Liver (tissue), 9 donors: Measurements from ENCODE around the gene HYAL1. TPM values are rescaled to one million over a fixed set of nuclear protein-coding genes. Genes with fewer than 3 reads are reported as not detected.

ENCODE experiments used
- DNase-seq: peaks from one replicate; pipeline ENCODE4 v3.0.0-alpha.2; 2017; ENCODE audit warnings: low spot score
- H3K27ac ChIP-seq, 2 donors: one replicate each; pipeline ENCODE4 v1.7.0; 2013; ENCODE audit warnings: inconsistent platforms in 2 of 2, low read length in 2 of 2, control low read depth in 1 of 2, low read depth in 1 of 2, mild to moderate bottlenecking in 1 of 2
- H3K27me3 ChIP-seq, 4 donors: one replicate each; pipeline versions ENCODE4 v1.6.1 to v1.7.0; 2013; ENCODE audit warnings: low read length in 3 of 4, inconsistent platforms in 1 of 4, mild to moderate bottlenecking in 1 of 4, moderate library complexity in 1 of 4; ENCODE audit not compliant: control insufficient read depth in 4 of 4, insufficient read depth in 4 of 4
- H3K36me3 ChIP-seq, 4 donors: one replicate each; pipeline versions ENCODE4 v1.6.1 to v1.7.0; 2013; ENCODE audit warnings: low read length in 3 of 4, mild to moderate bottlenecking in 3 of 4, low read depth in 1 of 4, moderate library complexity in 1 of 4; ENCODE audit not compliant: control insufficient read depth in 4 of 4, insufficient read depth in 3 of 4
- H3K4me1 ChIP-seq, 4 donors: one replicate each; pipeline versions ENCODE4 v1.6.1 to v1.7.0; 2013; ENCODE audit warnings: low read length in 3 of 4, mild to moderate bottlenecking in 3 of 4, moderate library complexity in 1 of 4; ENCODE audit not compliant: control insufficient read depth in 4 of 4, insufficient read depth in 4 of 4
- H3K4me3 ChIP-seq, 3 donors: one replicate each; pipeline versions ENCODE4 v1.6.1 to v1.7.0; 2013; ENCODE audit warnings: low read length in 3 of 3, control low read depth in 1 of 3, low read depth in 1 of 3, mild to moderate bottlenecking in 1 of 3
- H3K9ac ChIP-seq, 2 donors: one replicate each; pipeline ENCODE4 v1.7.0; 2013; ENCODE audit warnings: low read length in 2 of 2, mild to moderate bottlenecking in 2 of 2, moderate library complexity in 2 of 2, control low read depth in 1 of 2, low read depth in 1 of 2
- H3K9me3 ChIP-seq, 4 donors: one replicate each; pipeline versions ENCODE4 v1.6.1 to v1.7.0; 2013; ENCODE audit warnings: low read length in 3 of 4; ENCODE audit not compliant: control insufficient read depth in 4 of 4
- CTCF ChIP-seq: fragments of 150-350 bp; IDR thresholded peaks from 2 replicates; pipeline ENCODE4 v1.5.1; 2017; ENCODE audit warnings: improper control_type of control experiment, low read depth, low read length; ENCODE audit not compliant: missing input control
- EGR1 ChIP-seq, 2 donors: IDR thresholded peaks; 2 replicates each; pipeline ENCODE4 v1.6.1; 2016 to 2018; ENCODE audit warnings: antibody characterized with exemption in 2 of 2, low read depth in 2 of 2
- FOXA1 ChIP-seq: IDR thresholded peaks from 2 replicates; pipeline ENCODE4 v1.6.1; 2016; ENCODE audit warnings: antibody characterized with exemption
- GABPA ChIP-seq, 2 donors: IDR thresholded peaks in 1 of 2; conservative IDR thresholded peaks in 1 of 2; 2 replicates each; pipeline ENCODE4 v1.6.1; 2016; ENCODE audit warnings: antibody characterized with exemption in 2 of 2, mild to moderate bottlenecking in 1 of 2, moderate library complexity in 1 of 2
- HNF4A ChIP-seq, 2 donors: conservative IDR thresholded peaks; 2 replicates each; pipeline ENCODE4 v1.6.1; 2016; ENCODE audit warnings: antibody characterized with exemption in 2 of 2, mild to moderate bottlenecking in 2 of 2
- MAX ChIP-seq: IDR thresholded peaks from 2 replicates; pipeline ENCODE4 v1.6.1; 2016; ENCODE audit warnings: antibody characterized with exemption
- NR2F2 ChIP-seq: IDR thresholded peaks from 2 replicates; pipeline ENCODE4 v1.6.1; 2016; ENCODE audit warnings: antibody characterized with exemption
- RAD21 ChIP-seq, 2 donors: IDR thresholded peaks; 2 replicates each; pipeline ENCODE4 v1.6.1; 2016; ENCODE audit warnings: antibody characterized with exemption in 2 of 2, mild to moderate bottlenecking in 2 of 2
- RXRA ChIP-seq, 2 donors: IDR thresholded peaks; 2 replicates each; pipeline ENCODE4 v1.6.1; 2017 to 2018; ENCODE audit warnings: antibody characterized with exemption in 2 of 2, mild to moderate bottlenecking in 1 of 2
- SP1 ChIP-seq: IDR thresholded peaks from 2 replicates; pipeline ENCODE4 v1.6.1; 2018; ENCODE audit warnings: antibody characterized with exemption, mild to moderate bottlenecking
- YY1 ChIP-seq: IDR thresholded peaks from 2 replicates; pipeline ENCODE4 v1.6.1; 2016; ENCODE audit warnings: antibody characterized with exemption, mild to moderate bottlenecking
- WGBS: extraction: QIAGEN DNeasy Blood & Tissue Kit; methylation state at CpG from one replicate; pipeline ENCODE4 v1.1.7; 2013; 5-methylcytosine and 5-hydroxymethylcytosine counted together
- polyA plus RNA-seq, 2 donors: library from polyadenylated mRNA; stranded (reverse) in 1 of 2; unstranded in 1 of 2; fragments of 200-250 nt in 1 of 2; fragments of >200 nt in 1 of 2; fragmentation: Nextera tagmentation in 1 of 2; extraction: Ambion mirVana in 1 of 2; gene quantifications; one replicate each; pipeline versions ENCODE4 v1.2.1 to v1.2.3, GENCODE V29; 2013 to 2015
- total RNA-seq, 2 donors: library from RNA; depleted of rRNA; stranded (reverse); fragments of >200 nt; gene quantifications; one replicate each; pipeline ENCODE4 v1.2.3, GENCODE V29; 2014
- donor health status: healthy.
- donor health status: healthy.
- donor health status: healthy.
- donor health status: healthy.
- donor health status: healthy.

Gene HYAL1
- total and polyA plus RNA-seq, 4 donors = 82.3 to 156 (median 121) TPM

GRCh38 chr3:50321336-50322114, 18.2 kb upstream of the HYAL1 start:
- Histone ChIP-seq H3K9ac (peak overlapping the region; percentile 94 to 97), H3K4me1 (peaks cover 15 to 71% (median 53%) of the 10 kb centered on the region in 4 donors), H3K27me3 (no peaks in the 10 kb centered on the region), H3K36me3 (peaks cover 0 to 11% (median 2%) of the 10 kb centered on the region in 4 donors), H3K9me3 (no peaks in the 10 kb centered on the region), H3K27ac (peak overlapping the region; percentile 98 to 99), H3K4me3 (peak overlapping the region; percentile 81 to 96 (median 95))
- peak; percentile 88 for DNase-seq
- WGBS = 2% methylated on average over 59 of the region's 59 CpGs
- TF ChIP-seq SP1 (peak; percentile 77), NR2F2 (peak; percentile 71), MAX (peak; percentile 99), RXRA (IDR thresholded peaks at IDR 0.05) (peak; percentile 4 to 23), FOXA1 (no peak), HNF4A (conservative IDR thresholded peaks at IDR 0.05) (peak in 1 of 2 donors; percentile 9), CTCF (peak; percentile 31), RAD21 (IDR thresholded peaks at IDR 0.05) (peak in 1 of 2 donors; percentile 17), EGR1 (IDR thresholded peaks at IDR 0.05; ENCODE audit: low read depth in 2 of 2) (peak in 1 of 2 donors; percentile 83), YY1 (no peak), GABPA (IDR thresholded peaks at IDR 0.05 in 1 of 2, conservative IDR thresholded peaks at IDR 0.05 in 1 of 2) (no peak)

DNA sequence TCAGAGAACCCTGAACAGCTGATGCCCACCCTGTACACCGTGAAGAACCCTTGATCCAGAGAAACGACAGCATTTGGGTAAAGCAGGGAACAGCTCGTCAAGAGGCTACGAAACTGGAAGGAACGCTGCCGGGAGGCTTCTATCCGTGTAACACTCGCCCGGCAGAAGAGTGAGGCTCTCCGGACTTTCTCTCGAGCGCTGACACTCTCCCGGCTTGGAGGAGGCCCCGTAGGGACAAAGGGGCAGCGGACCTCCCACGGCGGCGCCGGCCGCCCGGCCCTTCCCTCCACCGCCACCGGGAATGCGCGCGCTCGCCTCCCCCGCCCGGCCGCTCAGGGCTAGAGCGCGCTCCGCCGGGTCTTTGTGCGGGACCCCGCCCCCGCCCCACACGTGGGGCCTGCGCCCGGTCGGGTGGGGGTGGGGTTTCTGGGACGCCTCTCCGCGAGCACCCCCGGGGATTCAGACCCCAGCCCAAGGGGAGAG, 17.5 kb upstream of the HYAL1 start:
- H3K27ac ChIP-seq = peak overlapping the region; percentile 98 to 99
- no peak for TF ChIP-seq EGR1 (IDR thresholded peaks at IDR 0.05; ENCODE audit: low read depth in 2 of 2)
- peak; percentile 19 for TF ChIP-seq CTCF
- peaks cover 0 to 14% (median 4%) of the 10 kb centered on the region in 4 donors for H3K36me3 ChIP-seq
- under 1% methylated on average over 45 of the region's 45 CpGs for WGBS
- no peaks in the 10 kb centered on the region for H3K27me3 ChIP-seq
- peak; percentile 77 for DNase-seq
- peaks cover 15 to 66% (median 53%) of the 10 kb centered on the region in 4 donors for H3K4me1 ChIP-seq
- H3K9me3 ChIP-seq = no peaks in the 10 kb centered on the region
- H3K9ac ChIP-seq = peak overlapping the region; percentile 86 to 97
- H3K4me3 ChIP-seq = peak overlapping the region; percentile 81 to 96 (median 95)
